Measurements from ENCODE around the gene SHISAL1. TPM values are rescaled to one million over a fixed set of nuclear protein-coding genes. Genes with fewer than 3 reads are reported as not detected.

The SHISAL1 gene
- total and polyA plus RNA-seq, 2 donors (not counting 3 experiments of a cell fraction or from before 2014, with no cell fraction given): 0.01 to 0.07 TPM

DNA sequence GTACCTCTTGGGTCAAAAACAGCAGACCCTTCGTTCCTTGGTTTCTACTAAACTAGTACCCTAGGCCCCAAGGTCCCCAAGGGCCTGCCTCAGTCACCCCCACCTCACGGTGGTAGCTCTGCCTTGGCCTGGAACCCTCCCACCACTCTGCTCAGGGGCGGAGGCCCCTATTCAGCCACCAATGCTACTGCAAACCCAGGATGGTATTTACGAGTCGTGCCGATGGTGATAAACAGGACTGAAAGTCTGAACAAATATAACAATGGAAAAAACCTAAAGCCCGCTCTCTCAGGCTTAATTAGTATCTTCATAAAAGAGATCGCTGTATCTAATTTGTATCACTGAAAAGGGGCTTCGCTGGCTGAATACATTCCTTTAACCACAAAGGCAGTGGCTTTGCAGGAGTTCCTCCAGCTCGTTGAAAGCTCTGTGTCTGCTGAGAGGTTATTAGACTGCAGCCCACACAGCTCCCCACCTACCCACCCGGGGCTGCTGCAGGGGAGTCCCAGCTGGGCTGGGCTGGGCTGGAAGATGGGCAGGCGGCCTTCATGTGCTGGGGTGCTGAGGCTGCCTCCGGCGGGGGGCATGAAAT, 15.2 kb downstream of the SHISAL1 start:
- ChIA-PET CTCF (interaction anchor here (1.1 kb wide), 1 partner anchor 15 kb away, joined by 3 read pairs; no protein-coding TSS in a partner anchor), POLR2A (no interaction called here)
- intact Hi-C loops (cut with micrococcal nuclease): no loop called here
- dilution Hi-C loops (cut with MboI; ENCODE audit: extremely low pct_ligation_motif_present, low sequenced_read_pairs): no loop called here
- Histone ChIP-seq H2AFZ (ENCODE audit: low read depth, low read length) (no peak overlapping the region), H3K9me3 (replicated peaks; ENCODE audit: control insufficient read depth, insufficient read depth, low read length) (no peaks in the 10 kb centered on the region), H3K27me3 (ENCODE audit: control insufficient read depth in 2 of 2, insufficient read depth in 2 of 2, low read length in 2 of 2) (no peaks in the 10 kb centered on the region), H3K9ac (replicated peaks; ENCODE audit: extremely low read depth, insufficient read depth, low read length) (no peak overlapping the region), H4K20me1 (replicated peaks; ENCODE audit: control insufficient read depth, extremely low read depth, insufficient read depth, low read length) (no peaks in the 10 kb centered on the region), H3K4me1 (ENCODE audit: control insufficient read depth, extremely low read depth, insufficient read depth, low read length) (no peaks in the 10 kb centered on the region), H3K79me2 (ENCODE audit: control insufficient read depth, insufficient read depth, low read length) (no peaks in the 10 kb centered on the region), H3K36me3 (ENCODE audit: control insufficient read depth in 2 of 2, extremely low read depth in 1 of 2, insufficient read depth in 2 of 2, low read length in 2 of 2) (no peaks in the 10 kb centered on the region), H3K27ac (ENCODE audit: insufficient read depth, low read depth, low read length) (no peak overlapping the region), H3K4me2 (ENCODE audit: insufficient read depth, low read length) (no peak overlapping the region), H3K4me3 (replicated peaks in 1 of 3; ENCODE audit: insufficient read depth in 1 of 3, low read depth in 1 of 3, low read length in 3 of 3) (no peak overlapping the region), H3K9me1 (replicated peaks; ENCODE audit: control insufficient read depth, extremely low read depth, insufficient read depth, low read length) (no peaks in the 10 kb centered on the region)
- no peak for FAIRE-seq
- DNase-seq (ENCODE audit: low read depth, low spot score): no peak
- BruUV-seq (replicated peaks): no TSS peak
- TF ChIP-seq, protein P1, sequence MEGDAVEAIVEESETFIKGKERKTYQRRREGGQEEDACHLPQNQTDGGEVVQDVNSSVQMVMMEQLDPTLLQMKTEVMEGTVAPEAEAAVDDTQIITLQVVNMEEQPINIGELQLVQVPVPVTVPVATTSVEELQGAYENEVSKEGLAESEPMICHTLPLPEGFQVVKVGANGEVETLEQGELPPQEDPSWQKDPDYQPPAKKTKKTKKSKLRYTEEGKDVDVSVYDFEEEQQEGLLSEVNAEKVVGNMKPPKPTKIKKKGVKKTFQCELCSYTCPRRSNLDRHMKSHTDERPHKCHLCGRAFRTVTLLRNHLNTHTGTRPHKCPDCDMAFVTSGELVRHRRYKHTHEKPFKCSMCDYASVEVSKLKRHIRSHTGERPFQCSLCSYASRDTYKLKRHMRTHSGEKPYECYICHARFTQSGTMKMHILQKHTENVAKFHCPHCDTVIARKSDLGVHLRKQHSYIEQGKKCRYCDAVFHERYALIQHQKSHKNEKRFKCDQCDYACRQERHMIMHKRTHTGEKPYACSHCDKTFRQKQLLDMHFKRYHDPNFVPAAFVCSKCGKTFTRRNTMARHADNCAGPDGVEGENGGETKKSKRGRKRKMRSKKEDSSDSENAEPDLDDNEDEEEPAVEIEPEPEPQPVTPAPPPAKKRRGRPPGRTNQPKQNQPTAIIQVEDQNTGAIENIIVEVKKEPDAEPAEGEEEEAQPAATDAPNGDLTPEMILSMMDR (IDR thresholded peaks at IDR 0.05; ENCODE audit: extremely low read depth in 1 of 2, insufficient read depth in 1 of 2, low read depth in 1 of 2, low read length in 2 of 2): no peak
- TF ChIP-seq GATA2 (IDR thresholded peaks at IDR 0.05; ENCODE audit: insufficient read depth, insufficient read length, low read depth, low read length): no peak
- no peak for TF ChIP-seq POLR2AphosphoS5 (IDR thresholded peaks at IDR 0.05; ENCODE audit: insufficient read depth, low read depth, low read length)
- TF ChIP-seq, protein P2, sequence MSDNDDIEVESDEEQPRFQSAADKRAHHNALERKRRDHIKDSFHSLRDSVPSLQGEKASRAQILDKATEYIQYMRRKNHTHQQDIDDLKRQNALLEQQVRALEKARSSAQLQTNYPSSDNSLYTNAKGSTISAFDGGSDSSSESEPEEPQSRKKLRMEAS (IDR thresholded peaks at IDR 0.05; ENCODE audit: insufficient read depth, insufficient read length): no peak
- TF ChIP-seq JUN (IDR thresholded peaks at IDR 0.05; ENCODE audit: borderline replicate concordance, insufficient read depth, insufficient read length, low read depth): no peak
- no peak for TF ChIP-seq FOS (IDR thresholded peaks at IDR 0.05; ENCODE audit: borderline replicate concordance, insufficient read depth, low read length)
- no peak for TF ChIP-seq MYC (IDR thresholded peaks at IDR 0.05; ENCODE audit: low read depth, low read length)
- no peak for TF ChIP-seq EZH2 (IDR thresholded peaks at IDR 0.05; ENCODE audit: borderline replicate concordance, low read depth, low read length, severe bottlenecking)
- TF ChIP-seq POLR2A (IDR thresholded peaks at IDR 0.05; ENCODE audit: low read depth, low read length): no peak
